Coronary artery (tissue), 2 donors: Measurements from ENCODE around the gene IQCH.

ENCODE experiments used
- DNase-seq: peaks from one replicate; pipeline ENCODE4 v3.0.0-alpha.2; 2017; ENCODE audit warnings: low spot score
- H3K27ac ChIP-seq, 2 donors: fragments of 200-600 bp; sonication (generic); one replicate each; pipeline ENCODE4 v1.5.1; 2016 to 2019
- H3K4me3 ChIP-seq: fragments of 200-600 bp; sonication (generic); 2 replicates; pipeline ENCODE4 v1.5.1; 2016; ENCODE audit warnings: mild to moderate bottlenecking, moderate library complexity
- CTCF ChIP-seq: fragments of 200-600 bp; sonication (generic); IDR thresholded peaks from one replicate; pipeline ENCODE4 v1.5.1; 2019; ENCODE audit warnings: antibody characterized with exemption

The IQCH gene

DNA sequence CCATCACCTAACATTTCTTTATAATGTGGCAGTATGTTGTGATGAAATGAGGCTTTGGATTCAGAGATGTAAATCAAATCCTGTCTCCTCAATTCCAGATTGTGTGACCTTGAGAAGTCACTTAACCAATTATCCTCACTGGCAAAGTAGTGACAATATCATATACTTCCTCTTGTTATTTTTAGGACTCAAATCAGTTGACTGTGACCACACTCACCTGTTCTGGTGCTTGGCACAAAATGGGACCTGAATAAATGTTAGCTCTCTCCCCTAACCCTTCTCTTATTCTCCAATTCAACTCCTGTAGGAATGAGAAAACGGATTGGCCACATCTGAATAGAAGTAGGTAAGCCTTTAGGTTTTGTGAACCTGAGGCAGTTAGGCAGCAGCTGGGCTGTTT is 42.1 kb downstream of the IQCH start:
- TF ChIP-seq CTCF = no peak
- no peak overlapping the region for H3K4me3 ChIP-seq
- DNase-seq = no peak
- H3K27ac ChIP-seq = no peak overlapping the region

- DNase-seq = no peak
- Histone ChIP-seq H3K4me3 (no peak overlapping the region), H3K27ac (no peak overlapping the region)
- TF ChIP-seq CTCF = no peak
These were observed 45.9 kb downstream of the IQCH start for GRCh38 chr15:67300266-67301025.

GRCh38 chr15:67303490-67304363 is 49.1 kb downstream of the IQCH start:
- no peak for DNase-seq
- Histone ChIP-seq H3K4me3 (no peak overlapping the region), H3K27ac (no peak overlapping the region)
- no peak for TF ChIP-seq CTCF

GRCh38 chr15:67304778-67305177 is 50.2 kb downstream of the IQCH start:
- no peak for TF ChIP-seq CTCF
- no peak for DNase-seq
- H3K27ac ChIP-seq = no peak overlapping the region
- no peak overlapping the region for H3K4me3 ChIP-seq

GRCh38 chr15:67305506-67305905 is 50.9 kb downstream of the IQCH start:
- Histone ChIP-seq H3K27ac (no peak overlapping the region), H3K4me3 (no peak overlapping the region)
- DNase-seq = no peak
- no peak for TF ChIP-seq CTCF

GRCh38 chr15:67307156-67307555 is 52.6 kb downstream of the IQCH start:
- TF ChIP-seq CTCF = no peak
- Histone ChIP-seq H3K4me3 (no peak overlapping the region), H3K27ac (no peak overlapping the region)
- no peak for DNase-seq
